Measurements from ENCODE around the gene ZNF518A. TPM values are rescaled to one million over a fixed set of nuclear protein-coding genes. Genes with fewer than 3 reads are reported as not detected.

The ZNF518A gene
- total and polyA plus RNA-seq, 2 of the 13 experiments (the other 11 are each of a cell fraction or from before 2014, with no cell fraction given) = 21.7 to 37.1 TPM

GRCh38 chr10:96092999-96093767 is 36.9 kb upstream of the ZNF518A start (continued):
- TF ChIP-seq ZNF362 (CRISPR knock-in tag; IDR thresholded peaks at IDR 0.05; ENCODE audit: borderline replicate concordance) = 0 out of 2 replicates have a peak, but pooled peaks have one; percentile 26
- TF ChIP-seq BCL6 (CRISPR knock-in tag; IDR thresholded peaks at IDR 0.05) = peak; percentile 70
- TF ChIP-seq E2F2 (CRISPR knock-in tag; IDR thresholded peaks at IDR 0.05; ENCODE audit: borderline replicate concordance) = no peak
- no peak for TF ChIP-seq E2F5 (CRISPR knock-in tag; conservative IDR thresholded peaks at IDR 0.05)
- peak; percentile 50; the same call in 1 of the 2 replicates for TF ChIP-seq ZNF317 (CRISPR knock-in tag; IDR thresholded peaks at IDR 0.05)
- peak; percentile 21; the same call in 1 of the 2 replicates for TF ChIP-seq ZNF124 (CRISPR knock-in tag; IDR thresholded peaks at IDR 0.05)
- TF ChIP-seq ZNF468 (CRISPR knock-in tag; IDR thresholded peaks at IDR 0.05) = no peak
- TF ChIP-seq ZNF569 (CRISPR knock-in tag; IDR thresholded peaks at IDR 0.05; ENCODE audit: borderline replicate concordance) = no peak
- TF ChIP-seq ASH2L (IDR thresholded peaks at IDR 0.05; ENCODE audit: insufficient read length, low read depth, low read length) = peak; percentile 94
- TF ChIP-seq ATF2 (CRISPR knock-in tag; IDR thresholded peaks at IDR 0.05) = 0 out of 2 replicates have a peak, but pooled peaks have one; percentile 20
- TF ChIP-seq USF2 (IDR thresholded peaks at IDR 0.05; ENCODE audit: low read depth, low read length) = no peak
- no peak for TF ChIP-seq USF2 (CRISPR knock-in tag; IDR thresholded peaks at IDR 0.05; ENCODE audit: borderline replicate concordance)
- peak in 1 of 2 experiments; percentile 72; a peak in 1 of 4 replicates for TF ChIP-seq ATF4 (CRISPR knock-in tag; IDR thresholded peaks at IDR 0.05)
- TF ChIP-seq SAP130 (CRISPR knock-in tag; IDR thresholded peaks at IDR 0.05; ENCODE audit: low read depth) = peak; percentile 55
- TF ChIP-seq SATB2 (CRISPR knock-in tag; IDR thresholded peaks at IDR 0.05) = no peak
- 0 out of 2 replicates have a peak, but pooled peaks have one; percentile 22 for TF ChIP-seq RBAK (CRISPR knock-in tag; IDR thresholded peaks at IDR 0.05)
- TF ChIP-seq ZNF44 (CRISPR knock-in tag; IDR thresholded peaks at IDR 0.05) = no peak
- TF ChIP-seq MXD1 (CRISPR knock-in tag; IDR thresholded peaks at IDR 0.05) = no peak
- no peak for TF ChIP-seq ZBTB1 (CRISPR knock-in tag; IDR thresholded peaks at IDR 0.05; ENCODE audit: borderline replicate concordance)
